GM18511 (cell line): Measurements from ENCODE around the gene PDLIM5.
A peak's percentile ranks its signal among the peaks of the same experiment; 100 is the strongest.
"Not testable (repeated sequence)": the region's sequence is repeated elsewhere in the genome, so short reads cannot be mapped to it uniquely, and the experiment has no call there.

Source experiments
- ATAC-seq: cut with Tn5 transposase; IDR thresholded peaks from one replicate; pipeline ENCODE4 v1.9.1; 2021; ENCODE audit warnings: mild to moderate bottlenecking, moderate library complexity; ENCODE audit not compliant: unreplicated experiment

PDLIM5 gene, protein sequence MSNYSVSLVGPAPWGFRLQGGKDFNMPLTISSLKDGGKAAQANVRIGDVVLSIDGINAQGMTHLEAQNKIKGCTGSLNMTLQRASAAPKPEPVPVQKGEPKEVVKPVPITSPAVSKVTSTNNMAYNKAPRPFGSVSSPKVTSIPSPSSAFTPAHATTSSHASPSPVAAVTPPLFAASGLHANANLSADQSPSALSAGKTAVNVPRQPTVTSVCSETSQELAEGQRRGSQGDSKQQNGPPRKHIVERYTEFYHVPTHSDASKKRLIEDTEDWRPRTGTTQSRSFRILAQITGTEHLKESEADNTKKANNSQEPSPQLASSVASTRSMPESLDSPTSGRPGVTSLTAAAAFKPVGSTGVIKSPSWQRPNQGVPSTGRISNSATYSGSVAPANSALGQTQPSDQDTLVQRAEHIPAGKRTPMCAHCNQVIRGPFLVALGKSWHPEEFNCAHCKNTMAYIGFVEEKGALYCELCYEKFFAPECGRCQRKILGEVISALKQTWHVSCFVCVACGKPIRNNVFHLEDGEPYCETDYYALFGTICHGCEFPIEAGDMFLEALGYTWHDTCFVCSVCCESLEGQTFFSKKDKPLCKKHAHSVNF

DNA sequence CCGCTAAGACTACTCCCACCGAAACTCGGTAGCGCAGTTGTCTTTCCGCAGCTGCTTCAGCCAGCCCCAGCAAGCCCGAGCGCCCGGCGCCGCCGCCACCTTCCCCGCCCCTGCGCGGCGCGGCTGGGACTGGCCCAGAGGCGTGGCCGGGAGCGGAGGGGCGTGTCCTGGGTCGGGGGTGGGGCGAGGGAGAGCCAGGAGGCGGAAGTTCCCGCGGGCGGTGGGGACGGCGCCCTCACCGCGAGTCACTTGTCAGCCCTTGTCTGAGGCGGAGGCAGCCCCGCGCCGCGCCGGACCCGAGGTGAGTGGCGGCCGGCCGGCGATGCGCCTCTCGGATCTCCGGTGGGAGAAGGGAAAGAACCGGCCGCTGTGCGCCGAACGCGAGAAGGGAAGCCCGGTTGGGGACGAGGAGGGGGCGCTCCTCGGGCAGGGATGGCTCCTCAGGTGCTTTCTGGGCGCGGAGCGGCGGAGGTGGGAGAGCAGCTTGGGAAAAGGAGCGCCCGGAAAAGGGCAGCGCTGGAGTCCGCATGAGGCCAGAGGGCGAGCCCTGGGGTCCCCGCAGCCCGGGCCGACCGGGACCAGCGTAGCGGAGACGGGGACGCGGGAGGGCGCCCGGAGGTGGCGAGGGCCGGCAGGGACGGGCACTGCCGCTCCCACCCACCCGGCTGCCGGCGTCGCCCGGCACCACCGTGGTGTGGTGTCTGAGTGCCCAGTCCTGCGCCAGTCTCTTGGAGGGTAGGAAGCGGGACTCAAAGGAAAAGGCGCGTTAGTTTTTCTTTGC, at the start of gene PDLIM5:
Gene PDLIM5 (plus strand): TSS at position 248 of the 781 bp plus-strand sequence. CDS start 3,347 bp downstream, outside the sequence.
- ATAC-seq = peak; percentile 91

DNA sequence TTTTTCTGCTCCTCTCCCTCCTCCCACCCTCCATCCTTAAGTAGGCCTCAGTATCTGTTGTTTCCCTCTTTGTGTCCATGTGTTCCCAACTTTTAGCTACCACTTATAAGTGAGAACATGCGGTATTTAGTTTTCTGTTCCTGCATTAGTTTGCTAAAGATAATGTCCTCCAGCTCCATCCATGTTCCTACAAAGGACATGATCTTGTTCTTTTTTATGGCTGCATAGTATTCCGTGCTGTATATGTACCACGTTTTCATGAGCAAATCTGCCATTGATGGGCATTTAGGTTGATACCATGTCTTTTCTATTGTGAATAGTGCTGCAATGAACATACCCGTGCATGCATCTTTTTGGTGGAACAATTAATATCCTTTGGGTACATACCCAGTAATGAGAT, 49.3 kb upstream of the PDLIM5 start:
- ATAC-seq = not testable (repeated sequence)

DNA sequence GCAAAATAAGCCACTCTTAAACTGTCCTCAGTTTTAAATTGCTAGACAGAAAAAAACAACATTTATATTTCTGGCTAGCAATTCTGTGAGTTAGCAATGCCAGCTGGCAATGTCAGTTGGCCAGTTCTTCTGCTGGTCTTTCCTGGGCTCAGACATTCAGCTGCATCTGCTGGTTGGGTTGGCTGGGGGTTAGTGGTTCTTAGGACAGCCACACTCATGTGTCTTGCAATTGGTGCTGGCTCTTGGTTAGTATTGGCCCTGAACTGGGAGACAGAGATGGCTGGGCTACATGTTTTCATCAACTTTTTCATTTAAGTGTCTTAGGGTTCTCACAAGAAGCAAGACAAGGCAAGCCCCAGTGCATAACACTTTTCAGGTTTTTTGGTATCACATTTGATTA, 48.0 kb upstream of the PDLIM5 start:
- no peak for ATAC-seq

DNA sequence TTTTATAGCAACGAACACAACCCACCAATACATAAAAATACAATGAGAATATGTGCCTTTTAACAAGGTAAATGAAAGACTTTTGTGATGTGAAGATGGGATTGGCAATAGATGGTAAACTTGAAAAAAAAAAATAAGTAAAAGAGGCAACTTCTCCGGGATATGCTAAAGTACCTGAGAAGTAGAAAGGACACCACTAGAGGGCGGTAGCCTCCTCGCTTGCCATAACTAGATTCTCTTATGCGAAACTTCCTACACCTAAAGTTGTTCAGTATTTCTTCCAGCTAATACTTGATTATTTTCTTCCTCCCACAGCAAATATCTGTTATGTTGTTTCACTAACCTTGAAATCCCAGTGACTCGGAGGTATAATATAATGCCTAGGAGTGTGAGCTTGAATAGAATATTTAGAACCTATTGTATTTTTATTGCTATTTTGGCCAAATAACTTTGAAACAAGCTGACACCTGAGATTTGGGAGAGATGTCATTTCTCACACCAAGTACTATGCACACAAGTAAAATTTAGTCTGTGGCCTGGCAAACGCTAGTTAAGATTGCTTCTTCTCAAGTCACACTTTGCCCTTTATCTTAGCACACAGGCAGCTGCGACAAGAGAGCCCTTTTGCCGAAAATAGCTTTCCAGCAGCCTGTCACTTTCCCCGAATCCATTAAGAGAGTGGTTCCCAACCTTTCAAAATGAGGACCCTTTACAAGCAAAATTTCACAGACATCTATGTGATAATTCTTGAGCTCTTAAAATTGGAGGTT, 44.9 kb upstream of the PDLIM5 start:
- peak; percentile 90 for ATAC-seq

DNA sequence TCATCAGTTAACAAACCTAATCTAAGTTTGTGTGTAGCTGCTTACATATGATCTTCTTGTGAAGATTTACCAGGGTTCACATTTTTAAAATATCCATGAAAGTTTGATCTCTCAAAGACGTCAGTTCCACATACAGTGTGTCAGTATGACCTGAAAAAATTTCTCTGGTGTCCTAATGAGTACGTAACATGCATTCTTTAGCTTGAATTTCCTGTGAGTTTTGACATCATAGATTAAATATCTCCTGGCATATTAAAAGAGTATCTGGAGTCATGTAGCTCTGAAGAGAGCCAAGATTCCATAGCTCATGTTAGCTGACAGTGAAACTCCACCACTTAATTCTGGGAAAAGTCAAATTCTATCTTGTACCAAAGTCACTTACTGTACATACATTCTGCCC, 43.9 kb upstream of the PDLIM5 start:
- no peak for ATAC-seq

DNA sequence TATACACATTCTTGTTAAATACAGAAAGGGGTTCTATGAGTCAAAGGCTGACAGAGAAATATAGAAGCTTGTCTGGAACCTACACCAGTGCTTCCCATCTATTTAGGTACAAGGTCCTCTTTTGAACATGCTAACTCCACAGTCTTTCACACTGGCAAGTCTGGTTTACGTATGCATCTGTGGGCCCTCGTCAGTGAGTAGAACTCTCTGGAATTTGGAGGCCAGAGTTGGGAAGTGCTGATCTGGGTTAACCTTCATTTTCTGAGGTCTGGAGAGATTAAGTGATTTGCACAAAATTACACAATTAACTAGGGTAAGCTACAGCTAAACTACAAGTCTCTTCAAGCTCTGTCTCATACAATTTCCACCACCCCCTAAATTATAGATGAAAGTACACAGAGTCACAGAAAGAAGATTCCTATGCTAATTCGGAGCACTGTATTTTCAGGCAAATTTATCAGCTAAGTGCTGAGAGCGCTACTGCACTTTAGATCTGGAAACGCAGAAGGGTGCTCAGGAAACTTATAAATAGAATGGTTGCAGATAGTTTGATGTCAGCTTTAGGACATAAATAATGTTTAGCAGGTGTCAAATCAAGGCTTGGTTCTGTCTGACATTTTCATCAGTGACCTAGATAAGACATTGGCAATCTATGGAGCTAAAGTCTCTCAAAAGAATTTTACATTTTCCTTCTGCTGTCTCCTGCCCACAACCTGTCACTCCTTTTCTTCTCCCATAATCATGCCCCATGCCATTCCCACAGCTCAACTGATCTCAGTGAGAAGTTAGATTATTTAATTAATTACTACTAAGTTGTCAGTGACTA, 43.0 kb upstream of the PDLIM5 start:
- no peak for ATAC-seq

DNA sequence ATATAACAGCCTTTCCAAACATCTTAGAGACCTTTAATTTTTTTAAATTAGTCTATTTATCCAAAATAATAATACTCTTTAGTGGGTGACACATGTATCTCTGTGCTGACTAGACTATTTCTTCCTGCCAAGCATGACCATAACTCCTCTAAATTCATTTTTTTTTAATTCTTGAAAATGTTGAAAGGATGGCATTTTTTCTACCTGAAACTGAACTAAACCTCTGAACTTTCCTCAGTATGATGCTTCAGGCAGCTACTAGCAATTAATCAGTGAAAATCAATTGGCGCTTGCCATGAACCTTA, 42.4 kb upstream of the PDLIM5 start:
- ATAC-seq = no peak

DNA sequence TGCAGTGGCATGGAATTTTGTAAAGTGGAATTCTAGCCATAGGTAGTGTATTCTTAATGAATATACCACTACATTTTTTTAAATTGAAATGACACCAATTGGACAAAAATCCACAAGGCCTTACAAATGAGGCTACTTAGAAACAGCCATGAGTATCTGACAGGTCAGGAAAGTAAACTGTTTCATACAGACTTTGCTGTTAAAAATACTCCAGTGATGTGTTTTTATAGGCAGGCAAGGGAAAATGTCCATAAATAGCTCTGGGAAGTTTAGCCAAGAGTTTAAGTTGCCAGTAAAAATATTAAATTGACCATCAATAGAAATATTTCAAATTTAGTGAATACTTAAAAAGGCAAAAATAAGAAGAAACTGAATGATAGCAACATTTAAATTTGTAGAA, 41.8 kb upstream of the PDLIM5 start:
- no peak for ATAC-seq

DNA sequence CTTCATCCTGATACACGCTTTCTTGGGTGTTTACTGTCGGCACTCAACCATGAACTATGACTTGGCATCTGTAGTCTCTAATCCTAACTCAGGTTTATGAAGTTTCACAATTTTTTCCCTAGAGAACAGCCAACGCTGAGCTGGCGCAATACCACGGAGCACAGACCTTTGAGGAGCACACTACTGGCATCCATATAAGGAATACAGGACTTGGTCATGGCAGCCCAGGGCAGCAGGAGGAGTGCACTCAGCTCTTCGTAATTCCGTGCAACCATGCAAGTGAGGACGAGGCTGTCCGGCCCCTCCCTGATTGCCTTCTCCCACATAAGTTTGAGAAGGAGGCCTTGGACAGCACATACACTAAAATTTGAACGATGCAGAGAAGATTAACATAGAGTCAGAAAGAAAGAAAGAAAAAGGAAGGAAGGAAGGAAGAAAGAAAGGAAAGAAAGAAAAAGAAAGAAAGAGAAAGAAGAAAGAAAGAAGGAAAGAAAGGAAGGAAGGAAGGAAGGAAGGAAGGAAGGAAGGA, 41.0 kb upstream of the PDLIM5 start:
- ATAC-seq = no peak

DNA sequence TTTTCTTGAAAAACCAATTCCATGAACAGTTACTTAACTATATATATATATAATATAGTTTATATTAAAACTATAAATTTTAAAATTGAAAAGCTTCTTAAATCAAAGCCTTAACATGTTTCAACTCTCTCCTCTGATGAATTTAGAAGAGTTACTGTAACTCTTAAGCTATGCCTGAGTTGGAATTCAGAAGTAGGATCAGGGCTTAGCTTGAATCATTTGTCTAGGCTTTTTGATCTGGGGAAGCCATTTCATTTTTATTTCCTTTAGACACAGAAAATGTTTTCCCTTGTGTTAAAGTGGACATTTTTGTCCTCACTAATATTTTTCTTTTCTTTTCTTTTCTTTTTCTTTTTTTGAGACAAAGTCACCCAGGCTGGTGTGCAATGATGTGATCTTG, 40.4 kb upstream of the PDLIM5 start:
- no peak for ATAC-seq

DNA sequence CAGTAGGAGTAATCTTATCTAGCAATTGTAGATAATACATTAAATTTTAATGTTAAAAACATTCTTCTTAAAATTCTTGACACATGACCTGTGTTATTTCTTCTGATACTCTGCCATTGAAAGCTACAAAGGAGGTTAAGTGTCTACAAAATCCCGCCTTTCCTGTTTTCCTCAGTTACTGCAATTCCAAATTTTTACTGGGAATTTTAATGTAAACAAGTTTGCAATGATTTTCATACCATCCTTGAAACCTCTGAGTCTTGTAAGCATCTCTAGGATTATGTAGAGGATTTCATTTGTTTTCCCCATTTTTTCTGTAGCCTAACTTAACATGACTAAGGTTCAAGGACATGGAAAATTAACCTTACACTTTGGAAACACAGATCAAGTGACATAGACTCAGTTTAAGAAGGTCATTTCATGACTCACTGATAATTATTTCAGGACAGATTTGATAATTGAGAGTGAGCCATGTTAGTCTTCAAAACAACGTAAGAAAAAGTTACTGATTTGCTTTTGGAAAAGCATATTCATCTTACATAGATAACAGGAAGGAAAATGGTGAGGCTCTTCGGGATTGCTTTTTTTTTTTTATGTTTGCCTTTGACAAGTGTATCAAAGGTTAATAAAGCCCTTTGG, 39.6 kb upstream of the PDLIM5 start:
- ATAC-seq = no peak

DNA sequence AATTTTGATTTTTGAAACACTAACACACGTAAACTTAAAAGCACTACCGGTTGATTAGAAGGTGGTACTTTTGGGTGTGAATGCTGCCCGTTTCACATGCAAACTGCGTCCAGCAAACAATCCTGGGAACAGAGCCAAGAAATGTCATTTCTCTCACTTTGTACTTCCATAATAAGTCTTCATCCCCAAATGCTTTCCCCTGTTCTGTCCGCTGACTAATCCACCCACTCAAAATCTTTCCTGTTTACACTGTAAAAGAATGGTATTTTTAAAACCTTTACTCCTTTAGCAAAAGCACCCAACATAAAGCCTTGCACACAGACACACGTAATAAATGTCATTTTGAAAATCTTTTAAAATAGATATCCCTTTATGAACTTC, 39.1 kb upstream of the PDLIM5 start:
- ATAC-seq = no peak

DNA sequence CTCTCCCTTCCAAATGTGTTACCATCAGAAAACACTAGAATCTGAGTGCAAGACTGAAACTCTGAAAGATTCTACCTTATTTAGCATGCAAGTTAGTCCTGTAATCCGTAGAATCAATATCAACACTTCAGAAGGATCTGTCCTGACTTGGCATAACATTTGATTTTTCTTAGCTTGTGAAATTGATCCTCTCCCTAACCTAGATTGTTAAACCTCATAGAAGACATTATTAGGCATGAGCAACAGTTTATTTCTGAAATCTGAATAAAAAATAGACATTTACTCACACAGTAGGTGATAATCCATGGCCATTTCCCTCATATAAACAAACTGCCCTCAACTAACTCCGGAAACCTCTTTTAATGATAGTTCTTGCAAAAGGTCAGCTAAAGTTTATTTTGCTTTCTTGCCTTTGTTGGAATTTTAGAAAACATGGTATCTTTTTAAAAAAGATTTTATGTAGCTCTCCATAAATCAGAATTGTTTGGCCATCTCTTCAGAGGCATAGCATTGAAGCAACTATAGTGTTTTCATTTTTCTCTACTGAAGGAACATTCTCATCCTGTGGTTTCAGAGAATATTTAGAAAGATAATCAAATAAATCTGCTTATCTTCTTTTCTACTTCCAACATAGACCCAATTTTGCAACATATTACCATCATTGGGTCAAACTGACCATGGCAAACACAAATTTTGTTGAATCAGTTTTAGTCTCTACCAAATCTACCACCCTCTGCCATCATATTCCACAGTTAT, 38.5 kb upstream of the PDLIM5 start:
- no peak for ATAC-seq

DNA sequence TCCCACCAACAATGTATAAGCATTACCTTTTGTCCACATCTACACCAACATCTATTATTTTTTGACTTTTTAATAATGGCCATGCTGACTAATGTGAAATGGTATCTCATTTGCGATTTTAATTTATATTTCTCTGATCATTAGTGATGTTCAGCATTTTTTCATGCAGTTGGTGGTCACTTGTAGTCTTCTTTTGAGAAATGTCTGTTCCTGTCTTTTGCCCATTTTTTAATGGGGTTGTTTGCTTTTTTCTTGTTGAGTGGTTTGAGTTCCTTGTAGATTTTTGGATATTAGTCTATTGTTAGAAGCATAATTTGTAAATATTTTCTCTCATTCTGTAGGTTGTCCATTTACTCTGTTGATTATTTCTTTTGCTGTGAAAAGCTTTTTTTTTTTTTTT, 36.8 kb upstream of the PDLIM5 start:
- ATAC-seq = no peak

DNA sequence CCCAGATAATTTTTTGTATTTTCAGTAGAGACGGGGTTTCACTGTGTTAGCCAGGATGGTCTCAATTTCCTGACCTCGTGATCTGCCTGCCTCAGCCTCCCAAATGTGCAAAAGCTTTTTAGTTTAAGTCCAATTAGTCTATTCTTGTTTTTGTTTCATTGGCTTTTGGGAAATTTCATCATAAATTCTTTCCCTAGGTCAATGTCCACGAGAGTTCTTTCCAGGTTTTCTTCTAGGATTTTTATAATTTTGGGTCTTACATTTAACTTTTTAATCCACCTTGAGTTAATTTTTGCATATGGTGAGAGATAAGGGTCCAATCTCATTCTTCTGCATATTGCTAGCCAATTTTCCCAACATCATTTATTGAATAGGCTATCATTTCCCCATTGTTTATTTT, 36.3 kb upstream of the PDLIM5 start:
- no peak for ATAC-seq

DNA sequence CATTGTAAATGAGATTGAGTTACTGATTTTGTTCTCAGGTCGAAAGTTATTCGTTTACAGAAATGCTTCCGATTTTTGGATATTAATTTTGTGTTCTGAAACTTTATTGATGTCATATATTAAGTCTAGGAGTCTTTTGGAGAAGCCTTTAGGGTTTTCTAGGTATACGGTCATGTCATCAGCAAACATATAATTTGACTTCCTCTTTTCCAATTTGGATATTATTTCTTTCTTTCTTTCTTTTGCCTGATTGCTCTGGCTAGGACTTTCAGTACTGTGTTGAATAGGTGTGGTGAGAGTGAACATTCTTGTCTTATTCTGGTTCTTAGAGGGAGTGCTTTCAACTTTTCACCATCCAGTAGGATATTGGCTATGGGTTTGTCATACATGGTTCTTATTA, 35.4 kb upstream of the PDLIM5 start:
- ATAC-seq = no peak

DNA sequence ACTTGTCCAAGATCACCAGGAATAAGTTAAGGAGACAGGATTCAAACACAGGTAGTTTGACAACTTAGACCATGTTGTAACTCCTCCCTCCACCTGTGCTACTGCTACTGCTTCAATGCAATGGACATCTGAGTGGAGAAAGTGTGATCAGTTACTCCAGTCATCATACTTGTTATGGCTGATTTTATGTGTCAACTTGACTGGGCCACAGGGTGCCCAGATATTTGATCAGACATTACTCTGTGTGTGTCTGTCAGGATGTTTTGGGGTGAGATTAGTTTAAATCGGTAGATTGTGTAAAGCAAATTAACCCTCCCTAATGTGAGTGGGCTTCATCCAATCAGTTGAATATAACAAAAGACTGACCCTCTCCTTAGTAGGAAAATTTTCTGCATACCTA, 34.8 kb upstream of the PDLIM5 start:
- no peak for ATAC-seq

DNA sequence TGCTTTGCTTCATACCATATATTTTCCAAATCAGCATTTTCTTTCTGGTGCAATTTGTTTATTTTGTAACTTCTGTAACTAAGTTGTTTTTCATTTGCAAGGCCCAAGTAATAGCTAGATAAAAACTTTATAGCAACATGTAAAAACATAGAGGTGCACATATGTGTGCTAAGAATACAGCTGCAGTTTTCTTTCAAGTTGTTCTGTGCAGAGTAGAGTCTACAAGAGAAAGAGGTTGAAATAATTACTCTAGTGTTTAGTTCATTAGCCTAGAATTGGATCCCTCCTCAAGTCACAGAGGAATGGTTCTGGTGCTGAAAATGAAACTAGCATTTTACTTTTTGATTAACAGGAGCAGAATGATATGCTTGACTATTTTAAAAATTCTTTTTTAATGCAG, 32.2 kb upstream of the PDLIM5 start:
- ATAC-seq = no peak

DNA sequence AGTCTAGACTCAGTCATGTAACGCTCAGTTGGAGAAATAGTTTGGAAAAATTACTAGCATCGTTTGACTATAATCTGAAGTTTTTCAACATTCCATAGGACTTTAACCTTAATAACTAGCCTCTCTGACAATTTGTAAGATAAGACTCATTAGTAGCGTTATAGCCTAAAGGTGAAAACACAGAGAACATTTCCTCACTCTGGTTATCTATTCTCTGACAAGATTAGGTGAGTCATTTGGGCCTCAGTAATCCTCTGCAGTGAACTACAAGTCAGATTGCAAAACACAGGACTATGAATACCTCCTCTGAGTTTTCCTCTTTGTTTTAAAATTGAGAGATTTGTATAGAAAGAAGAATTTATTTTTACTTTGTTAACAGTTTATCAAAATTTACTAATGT, 31.8 kb upstream of the PDLIM5 start:
- no peak for ATAC-seq
